HuH-7.5 (cell line): ENCODE results near the gene GLG1.
"Not testable (repeated sequence)": the region's sequence is repeated elsewhere in the genome, so short reads cannot be mapped to it uniquely, and the experiment has no call there.

ENCODE experiments used
- DNase-seq: peaks from one replicate; pipeline ENCODE4 v3.0.0; 2011; ENCODE audit warnings: low spot score

Gene GLG1

DNA sequence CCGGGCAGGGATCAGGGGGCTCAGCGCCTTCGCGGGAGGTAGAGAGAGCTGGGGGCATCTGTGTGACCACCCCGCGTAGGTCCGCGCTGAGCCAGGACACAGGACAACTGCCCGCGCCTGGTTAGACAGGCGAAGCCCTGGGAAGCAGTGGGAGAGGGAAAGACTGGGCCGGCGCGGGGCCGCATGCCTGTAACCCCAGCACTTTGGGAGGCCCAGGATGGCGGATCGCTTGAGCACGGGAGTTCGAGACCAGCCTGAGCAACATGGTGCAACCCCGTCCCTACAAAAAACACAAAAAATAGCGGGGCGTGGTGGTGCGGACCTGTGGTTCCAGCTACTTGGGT, 199.6 kb downstream of the GLG1 start:
- not testable (repeated sequence) for DNase-seq

GRCh38 chr16:74406600-74407361, 200.1 kb downstream of the GLG1 start:
- DNase-seq: not testable (repeated sequence)

DNA sequence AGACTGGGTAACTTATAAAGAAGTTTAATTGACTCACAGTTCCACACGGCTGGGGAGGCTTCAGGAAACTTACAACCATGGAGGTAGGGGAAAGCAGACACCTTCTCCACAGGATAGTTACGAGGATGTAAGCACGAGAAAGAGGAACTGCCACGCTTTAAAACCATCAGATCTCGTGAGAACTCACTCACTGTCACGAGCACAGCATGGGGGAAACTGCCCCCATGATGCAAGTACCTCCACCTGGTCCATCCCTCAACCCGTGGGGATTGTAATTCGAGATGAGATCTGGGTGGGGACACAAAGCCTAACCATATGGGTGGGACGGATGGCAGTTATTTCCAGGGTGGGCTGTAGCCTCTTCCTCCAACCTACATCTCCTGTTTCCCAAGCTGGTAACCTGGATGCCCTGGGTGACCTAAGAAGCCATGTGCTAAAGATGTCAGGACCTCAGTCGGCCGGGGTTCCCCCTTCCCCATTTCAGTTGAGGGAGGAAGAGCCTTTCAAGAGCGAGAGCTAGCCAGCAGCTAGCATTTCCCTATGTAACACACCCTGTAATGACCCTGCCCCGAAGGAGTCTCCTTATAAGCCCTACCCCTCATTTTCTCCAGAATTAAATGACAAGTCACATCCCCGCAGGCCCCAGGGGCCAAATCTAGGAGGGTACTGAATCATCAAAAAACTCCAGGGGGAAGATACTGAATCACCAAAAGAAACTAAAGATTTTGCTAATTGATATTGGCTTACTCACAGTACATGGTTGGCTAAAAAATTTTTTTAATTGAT, 202.6 kb downstream of the GLG1 start:
- not testable (repeated sequence) for DNase-seq

DNA sequence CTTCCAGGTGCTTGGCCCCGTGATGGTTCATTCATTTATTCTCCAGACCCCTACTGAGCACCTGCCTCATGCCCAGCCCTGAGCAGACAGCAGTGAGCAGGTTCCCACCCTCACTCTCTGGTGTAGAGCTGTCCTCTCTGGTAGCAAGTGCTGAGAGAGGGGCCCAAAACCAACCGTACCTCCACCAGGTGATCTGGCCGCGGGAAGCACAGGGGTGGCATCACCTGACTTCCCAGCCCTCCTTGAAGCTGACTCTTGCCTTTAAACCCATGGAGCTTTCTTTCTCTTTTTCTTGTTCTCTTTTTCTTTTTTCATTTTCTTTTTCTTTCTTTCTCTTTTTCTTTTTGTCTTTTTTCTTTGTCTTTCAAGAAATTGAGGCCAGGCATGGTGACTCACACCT, 206.7 kb downstream of the GLG1 start:
- DNase-seq: not testable (repeated sequence)

- DNase-seq: not testable (repeated sequence)
Observed at GRCh38 chr16:74398212-74398895, 208.6 kb downstream of the GLG1 start.
